Activated T-cell treated with anti-CD3 and anti-CD28 coated beads for 4 hours (primary cell): ENCODE measurements around the gene SRSF3.
"Not testable (repeated sequence)": the region's sequence is repeated elsewhere in the genome, so short reads cannot be mapped to it uniquely, and the experiment has no call there.

Experiments used
- DNase-seq: peaks from one replicate; pipeline ENCODE4 v3.0.0-alpha.2; 2020

Gene SRSF3

DNA sequence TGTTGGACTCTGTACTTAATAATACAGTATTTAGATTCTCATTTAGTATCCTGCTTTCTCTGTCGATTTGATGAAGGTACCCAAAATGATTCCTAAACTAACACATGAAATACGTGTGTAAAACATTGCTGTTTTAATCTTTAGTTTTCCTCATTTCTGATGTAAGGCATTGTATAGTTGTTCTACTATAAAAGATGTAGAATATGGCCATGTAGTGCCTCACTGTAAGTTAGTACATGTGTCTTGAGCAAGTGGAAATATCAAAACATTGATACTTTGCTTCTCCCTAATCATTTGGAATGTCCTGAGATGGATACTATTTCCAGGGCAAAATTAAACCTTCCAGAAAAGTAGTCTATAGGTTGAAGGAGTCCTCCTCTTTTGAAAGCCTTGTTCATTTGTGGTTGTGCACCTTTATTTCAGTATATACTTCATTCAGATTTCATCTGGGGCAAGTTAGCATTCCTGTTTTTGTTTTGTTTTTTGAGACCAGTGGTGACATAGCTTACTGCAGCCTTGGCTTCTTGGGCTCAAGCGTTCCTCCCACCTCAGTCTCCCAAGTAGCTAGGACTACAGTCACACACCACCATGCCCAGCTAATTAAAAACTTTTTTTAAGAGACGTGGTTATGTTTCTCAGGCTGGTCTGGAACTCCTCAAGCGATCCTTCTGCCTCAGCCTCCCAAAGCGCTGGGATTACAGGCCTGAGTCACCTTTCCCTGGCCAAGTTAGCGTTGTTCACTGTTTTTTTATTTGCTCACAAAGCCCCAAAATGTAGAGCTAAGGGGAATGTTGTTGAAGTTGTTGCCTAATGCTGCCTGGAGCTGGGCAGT, 11.6 kb downstream of the SRSF3 start:
- no peak for DNase-seq

DNA sequence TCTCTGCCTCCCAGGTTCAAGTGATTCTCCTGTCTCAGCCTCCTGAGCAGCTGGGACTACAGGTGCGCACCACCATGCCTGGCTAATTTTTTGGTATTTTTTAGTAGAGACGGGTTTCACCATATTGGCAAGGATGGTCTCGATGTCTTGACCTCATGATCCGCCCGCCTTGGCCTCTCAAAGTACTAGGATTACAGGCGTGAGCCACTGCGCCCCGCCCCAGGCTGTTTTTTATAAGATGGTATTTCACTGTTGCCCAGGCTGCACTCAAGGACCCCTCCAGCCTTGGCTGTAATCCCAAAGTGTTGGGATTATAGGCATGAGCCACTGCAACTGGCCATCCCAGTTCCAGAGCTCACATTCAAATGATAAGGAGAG, 13.1 kb downstream of the SRSF3 start:
- not testable (repeated sequence) for DNase-seq

DNA sequence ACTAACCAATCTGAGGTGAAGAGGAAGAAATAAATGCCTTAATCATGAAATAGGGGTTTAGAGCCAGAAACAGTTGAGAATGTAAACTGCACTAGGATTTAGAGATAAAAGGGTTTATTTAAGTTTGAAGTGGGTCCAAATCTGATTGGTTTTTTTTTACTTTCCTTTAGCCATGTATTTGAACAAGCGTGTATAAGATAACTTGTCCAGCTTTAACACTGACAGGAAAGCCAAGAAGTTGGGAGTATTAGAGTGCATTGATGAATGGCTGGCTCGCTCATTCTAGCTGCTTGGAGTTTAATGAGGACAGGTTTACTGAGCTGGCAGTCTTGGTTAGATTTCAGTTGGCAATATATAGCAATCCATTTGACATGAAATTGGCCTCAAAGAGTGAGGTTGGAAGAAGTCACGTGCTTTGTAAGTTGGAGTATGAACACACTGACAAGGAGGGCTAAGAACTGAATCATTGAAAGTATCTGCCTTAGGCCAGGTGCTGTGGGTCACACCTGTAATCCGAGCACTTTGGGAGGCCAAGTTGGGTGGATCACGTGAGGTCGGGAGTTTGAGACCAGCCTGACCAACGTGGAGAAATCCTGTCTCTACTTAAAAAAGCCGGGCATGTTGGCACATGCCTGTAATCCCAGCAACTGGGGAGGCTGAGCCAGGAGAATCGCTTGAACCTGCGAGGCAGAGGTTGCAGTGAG, 13.7 kb downstream of the SRSF3 start:
- DNase-seq = no peak

DNA sequence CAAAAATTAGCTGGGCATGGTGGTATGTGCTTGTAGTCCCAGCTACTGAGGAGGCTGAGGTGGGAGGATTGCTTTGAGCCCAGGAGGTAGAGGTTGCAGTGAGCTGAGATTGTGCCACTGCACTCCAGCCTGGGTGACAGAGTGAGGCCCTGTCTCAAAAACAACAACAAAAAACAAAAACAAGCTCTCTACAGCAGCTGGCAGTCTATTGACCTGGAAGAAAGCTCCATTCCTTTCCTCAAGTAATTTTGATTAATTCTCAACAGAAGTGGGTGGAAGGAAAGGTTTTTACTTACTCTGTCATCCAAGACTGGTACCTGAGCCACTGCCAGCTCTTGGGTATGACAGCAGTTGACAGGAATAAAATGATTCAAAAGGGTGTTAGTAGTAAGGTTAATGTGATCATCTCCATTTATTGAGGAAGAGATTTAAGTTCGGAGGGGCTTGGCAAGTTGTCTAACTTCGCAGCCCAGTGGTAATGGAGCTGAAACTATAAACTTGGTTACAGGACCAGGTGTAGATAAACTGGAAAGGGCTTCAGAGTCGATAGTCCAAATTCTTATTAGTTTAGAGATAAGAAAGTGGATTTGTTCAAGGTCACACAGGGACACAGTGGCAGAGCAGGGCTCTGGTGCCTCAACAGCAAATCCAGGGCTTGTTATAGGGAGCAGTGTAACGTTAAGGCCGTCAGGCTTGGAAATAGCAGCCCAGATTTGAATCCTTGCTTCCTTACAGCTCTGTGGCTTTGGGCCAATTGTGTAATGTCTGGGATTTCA, 14.8 kb downstream of the SRSF3 start:
- no peak for DNase-seq

DNA sequence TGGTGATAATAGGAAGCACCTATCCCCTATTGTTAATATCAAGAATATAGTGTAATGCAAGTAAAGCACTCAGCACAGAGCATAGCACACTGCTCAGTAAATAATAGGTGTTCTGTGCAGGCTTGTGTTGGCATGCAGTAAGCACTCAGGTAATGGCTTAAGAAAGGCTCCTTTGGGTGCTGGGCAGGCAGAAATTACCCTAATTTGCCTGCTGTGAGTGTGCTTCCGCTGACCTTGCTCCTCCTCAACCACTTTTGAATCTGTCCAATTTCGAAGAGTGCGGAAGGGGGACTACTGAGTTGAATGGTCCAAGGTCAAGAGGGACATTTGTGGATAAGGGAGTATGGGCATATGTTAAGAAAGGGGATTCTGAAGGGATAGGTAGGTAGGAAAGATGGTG, 15.4 kb downstream of the SRSF3 start:
- no peak for DNase-seq

DNA sequence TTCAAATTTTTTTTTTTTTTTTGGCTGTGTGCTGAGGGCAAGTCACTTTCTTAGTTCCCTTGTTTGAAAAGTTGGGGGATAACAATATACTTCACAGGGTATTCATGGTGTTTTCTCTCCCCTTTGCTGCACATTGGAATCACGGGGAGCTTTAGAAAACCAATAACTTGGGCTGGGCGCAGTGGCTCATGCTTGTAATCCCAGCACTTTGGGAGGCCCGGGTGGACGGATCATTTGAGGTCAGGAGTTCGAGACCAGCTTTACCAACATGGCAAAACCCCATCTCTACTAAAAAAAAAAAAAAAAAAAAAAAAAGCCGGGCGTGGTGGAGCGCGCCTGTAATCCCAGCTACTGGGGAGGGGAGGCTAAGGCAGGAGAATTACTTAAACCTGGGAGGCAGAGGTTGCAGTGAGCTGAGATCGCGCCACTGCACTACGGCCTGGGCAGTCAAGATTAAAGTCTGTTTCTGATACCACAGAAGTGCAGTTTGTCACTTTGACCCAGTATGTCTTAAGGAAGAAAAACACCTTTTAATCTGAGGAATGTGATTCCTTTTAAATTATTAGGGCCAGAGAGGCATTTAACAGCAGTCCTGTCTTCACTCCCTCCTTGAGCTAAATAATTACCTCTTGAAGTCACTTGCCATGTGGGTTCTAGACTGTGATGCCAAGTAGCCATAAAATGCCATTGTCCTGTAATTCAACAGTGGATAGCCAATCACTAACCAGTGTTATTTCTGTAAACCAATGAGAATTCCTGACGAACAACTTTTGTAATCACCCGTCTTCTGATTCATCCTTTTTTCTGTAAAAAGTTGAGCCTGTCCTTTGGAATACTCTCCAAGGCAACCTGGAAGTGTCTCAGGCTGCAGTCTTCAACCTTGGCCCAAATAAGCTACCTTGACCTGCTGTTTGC, 16.1 kb downstream of the SRSF3 start:
- DNase-seq = no peak

DNA sequence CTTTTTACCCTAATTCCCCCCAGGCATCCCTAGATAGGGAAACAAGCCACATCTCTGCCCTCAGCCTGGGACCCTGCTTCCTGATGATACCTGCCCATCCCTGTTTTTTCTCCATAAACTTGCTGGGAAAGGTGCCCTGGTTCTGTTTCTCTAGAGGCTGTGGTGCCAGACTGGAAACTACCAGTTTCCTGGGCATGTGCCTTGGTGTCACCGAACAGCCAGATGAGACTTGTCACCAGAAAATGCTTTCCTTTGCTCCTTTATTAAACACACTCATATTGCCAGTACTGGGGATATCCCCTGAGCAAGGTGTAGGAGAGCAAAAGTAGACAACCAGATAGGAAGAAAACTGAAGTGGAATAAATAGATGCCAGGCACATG, 16.8 kb downstream of the SRSF3 start:
- DNase-seq = no peak

DNA sequence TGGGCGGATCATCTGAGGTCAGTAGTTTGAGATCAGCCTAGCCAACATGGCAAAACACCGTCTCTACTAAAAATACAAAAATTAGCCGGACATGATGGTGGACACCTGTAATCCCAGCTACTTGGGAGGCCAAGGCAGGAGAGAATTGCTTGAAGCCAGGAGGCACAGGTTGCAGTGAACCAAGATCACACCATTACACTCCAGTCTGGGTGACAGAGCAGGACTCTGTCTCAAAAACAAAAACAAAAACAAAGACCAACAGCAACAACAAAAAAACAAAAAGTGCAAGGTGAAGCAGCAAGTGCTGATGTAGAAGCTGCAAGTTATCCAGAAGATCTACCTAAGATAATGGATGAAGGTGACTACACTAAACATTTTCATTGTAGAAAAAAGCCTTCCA, 17.5 kb downstream of the SRSF3 start:
- not testable (repeated sequence) for DNase-seq

DNA sequence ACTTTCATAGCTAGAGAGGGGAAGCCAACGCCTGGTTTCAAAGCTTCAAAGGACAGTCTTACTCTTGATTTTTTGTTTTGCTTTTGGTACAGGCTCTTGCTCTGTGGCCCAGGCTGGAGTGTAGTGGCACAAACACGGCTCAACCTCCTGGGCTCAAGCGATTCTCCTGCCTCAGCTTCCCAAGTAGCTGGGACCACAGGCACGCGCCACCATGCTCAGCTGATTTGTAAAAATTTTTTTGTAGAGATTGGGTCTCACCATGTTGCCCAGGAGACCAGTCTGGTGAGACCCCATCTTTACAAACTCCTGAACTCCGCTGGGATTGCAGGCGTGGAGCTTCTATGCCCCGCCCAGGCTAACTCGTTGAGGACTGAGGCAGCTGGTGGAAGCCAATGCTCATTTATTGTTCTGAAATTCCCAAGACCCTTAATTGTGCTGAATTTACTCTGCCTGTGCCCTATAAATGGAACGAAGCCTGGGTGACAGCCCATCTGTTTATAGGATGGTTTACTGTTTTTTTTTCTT, 18.0 kb downstream of the SRSF3 start:
- no peak for DNase-seq

DNA sequence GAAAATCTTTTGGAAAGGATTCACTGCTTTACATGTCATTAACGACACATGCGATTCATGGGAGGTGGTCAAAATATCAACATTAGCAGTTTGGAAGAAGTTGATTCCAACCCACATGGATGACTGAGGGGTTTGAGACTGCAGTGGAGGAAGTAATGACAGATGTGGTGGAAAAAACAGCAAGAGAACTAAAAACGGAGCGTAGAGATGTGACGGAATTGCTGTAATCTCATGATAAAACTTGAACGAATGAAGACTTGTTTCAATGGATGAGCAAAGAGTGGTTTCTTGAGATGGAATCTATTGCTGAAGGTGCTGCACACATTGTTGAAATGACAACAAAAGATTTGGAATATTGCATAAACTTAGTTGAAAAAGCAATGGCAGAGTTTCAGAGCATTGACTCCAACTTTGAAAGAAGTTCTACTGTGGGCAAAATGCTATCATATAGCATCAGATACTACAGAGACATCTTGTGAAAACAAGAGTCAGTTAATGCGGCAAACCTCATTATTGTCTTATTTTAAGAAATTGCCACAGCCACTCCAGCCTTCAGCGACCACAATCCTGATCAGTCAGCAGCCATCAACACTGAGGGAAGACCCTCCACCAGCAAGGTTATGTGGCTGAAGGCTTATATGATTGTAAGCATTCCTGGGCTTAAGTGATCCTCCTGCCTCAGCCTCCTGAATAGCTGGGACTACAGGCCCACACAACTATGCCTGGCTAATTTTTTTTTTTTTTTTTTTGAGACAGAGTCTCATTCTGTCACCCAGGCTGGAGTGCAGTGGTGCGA, 19.2 kb downstream of the SRSF3 start:
- no peak for DNase-seq

DNA sequence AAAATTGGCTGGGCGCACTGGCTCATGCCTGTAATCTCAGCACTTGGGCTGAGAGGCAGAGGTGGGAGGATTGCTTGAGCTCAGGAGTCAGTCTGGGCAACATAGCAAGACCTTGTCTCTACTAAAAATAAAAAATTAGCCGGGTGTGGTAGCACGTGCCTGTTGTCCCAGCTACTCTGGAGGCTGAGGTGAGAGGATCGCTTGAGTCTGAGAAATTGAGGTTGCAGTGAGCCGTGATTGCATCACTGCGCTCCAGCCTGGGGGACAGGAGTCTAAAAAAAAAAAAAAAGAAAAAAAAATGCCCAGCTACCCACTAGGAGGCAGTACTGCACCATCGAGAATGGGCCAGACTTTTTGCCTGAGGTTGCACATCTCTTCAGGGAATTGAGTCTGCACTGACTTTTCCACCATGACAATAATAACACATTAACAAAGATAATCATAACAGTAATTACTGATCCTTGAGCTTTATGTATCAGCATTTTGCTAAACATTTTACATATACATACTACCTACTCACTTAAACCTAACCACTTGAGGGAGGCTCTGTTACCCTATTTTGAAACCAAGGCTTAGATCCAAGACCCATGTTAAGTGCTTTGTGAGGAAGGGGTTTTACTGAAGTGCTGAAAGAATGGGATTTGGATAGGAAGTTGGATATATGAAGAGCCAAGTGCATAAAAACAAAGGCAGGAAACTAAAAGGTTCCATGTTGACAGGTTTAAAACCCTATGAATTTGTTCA, 21.0 kb downstream of the SRSF3 start:
- peak; percentile 23 for DNase-seq

DNA sequence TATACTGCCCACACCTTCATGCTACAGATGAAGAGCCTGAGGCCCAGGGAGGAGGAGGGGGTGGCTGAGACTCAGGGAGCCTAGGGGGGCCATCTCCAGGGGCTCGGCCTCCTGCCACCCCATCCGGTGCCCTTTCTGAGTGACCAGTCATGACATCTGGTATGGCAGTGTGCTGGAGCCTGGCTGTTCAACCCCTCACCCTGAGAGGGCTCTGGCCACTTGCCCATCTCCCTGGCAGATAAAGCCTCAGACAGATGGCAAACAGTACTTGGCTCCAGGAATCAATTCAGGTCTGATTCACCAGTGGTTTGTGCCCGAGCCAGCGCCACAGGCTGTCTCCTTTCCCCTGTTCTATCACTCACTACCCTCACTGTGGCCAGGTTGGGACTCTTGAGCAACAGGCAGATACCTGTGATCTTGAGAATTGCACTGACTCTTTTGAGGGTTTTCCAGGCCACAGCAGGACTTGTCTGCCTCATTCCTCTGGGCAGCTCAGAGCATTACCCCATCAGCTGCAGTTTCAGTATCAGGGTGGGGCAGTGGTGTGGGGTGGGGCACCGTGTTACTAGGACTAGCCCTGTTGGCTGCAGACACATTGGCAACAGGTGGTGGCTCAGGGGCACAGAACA, 22.8 kb downstream of the SRSF3 start:
- DNase-seq = no peak

DNA sequence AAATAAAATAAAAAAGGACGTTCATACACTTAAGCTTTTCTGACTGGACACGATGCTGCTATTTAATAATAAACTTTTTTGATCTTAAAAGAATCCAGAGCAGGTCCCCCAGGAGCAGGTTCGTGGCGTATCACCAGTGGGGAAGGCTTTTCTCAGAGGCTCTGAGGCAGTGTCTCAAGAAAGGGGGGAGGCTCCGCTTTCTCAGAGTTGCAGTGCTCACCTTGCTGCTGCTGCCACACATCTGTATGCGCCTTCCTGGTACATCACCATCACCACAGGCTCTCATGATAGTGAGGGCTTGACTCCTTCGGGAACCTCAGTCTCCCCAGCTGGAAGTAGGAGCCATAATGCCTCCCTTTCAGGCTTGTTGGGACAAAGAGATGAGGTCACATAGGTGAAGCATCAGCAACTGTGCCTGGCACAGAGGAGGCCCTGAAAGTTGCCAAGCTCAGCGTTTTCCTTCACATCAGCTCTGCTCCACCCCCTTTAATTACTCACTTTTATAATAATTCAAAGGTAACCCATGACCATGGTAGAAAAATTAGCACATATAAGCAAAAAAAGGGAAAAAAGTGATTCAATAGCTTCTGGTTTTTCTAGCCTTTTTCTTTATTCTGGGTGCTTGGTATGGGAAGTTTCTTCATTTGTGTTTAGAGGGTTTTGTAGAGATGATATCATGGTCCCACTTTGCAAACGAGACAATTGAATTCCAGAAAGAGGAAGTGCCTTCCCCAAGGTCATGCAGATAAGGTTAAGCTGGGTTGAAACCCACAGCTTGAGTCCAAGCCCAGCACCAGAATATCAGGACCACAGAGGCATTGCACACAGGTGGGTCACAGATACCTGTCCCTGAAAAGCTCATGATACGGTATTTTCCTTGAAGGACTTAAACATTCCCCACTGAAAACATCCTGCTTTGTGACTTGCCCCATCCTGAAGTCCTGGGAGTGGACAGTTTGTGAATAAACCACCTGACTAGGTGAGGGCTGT, 24.5 kb downstream of the SRSF3 start:
- no peak for DNase-seq

DNA sequence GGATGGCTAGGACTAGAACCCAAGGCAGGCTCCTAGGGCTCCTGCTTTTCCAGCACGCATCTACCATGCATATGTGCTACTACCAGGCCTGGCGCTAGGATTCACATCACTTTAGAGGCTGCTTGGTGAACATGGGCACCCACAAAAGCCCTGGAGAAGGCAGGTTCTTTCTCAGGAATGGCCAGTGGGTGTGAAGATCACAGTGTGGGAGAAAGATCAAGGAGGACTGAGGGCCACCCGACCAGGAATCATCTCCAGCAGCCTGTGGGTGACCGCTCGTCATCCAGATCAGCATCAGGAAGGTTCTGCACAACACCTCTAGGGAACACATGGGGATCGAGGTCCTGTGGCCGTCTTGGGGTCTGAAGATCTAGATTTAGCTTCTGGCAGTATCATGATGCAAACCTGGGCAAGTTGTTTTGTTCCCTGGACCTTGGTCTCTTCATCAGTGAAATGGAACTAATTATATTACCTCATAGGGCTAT, 27.3 kb downstream of the SRSF3 start:
- DNase-seq = no peak

DNA sequence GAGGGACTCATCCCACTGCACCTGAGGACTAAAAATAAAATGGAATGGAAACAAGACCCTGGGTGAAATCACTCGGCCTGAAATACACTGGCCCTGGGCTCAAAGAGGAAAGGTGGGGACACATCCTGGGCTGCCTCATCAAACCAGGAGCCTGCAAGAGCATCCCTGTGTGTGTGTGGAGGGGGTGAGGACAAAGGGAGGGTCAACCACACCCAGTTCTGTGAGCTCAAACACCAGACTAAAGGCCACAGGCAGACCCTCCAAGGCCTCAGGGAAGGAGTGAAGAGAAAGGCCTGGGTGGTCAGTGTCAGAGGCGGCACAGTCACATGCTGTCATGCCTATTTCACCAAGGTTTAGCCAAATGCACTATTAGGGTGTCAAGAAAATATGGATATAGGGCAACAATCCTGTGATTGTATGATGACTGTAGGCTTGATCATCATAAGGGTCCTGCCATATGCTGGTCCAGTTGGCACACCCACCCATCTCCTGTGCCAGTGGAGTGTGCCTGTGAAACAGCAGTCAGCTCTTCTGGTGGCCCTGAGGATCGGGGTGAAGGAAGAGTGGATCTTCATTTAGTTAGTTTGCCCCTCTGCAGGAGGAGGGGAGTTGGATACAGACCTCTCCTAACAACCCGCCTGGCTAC, 28.9 kb downstream of the SRSF3 start:
- no peak for DNase-seq

DNA sequence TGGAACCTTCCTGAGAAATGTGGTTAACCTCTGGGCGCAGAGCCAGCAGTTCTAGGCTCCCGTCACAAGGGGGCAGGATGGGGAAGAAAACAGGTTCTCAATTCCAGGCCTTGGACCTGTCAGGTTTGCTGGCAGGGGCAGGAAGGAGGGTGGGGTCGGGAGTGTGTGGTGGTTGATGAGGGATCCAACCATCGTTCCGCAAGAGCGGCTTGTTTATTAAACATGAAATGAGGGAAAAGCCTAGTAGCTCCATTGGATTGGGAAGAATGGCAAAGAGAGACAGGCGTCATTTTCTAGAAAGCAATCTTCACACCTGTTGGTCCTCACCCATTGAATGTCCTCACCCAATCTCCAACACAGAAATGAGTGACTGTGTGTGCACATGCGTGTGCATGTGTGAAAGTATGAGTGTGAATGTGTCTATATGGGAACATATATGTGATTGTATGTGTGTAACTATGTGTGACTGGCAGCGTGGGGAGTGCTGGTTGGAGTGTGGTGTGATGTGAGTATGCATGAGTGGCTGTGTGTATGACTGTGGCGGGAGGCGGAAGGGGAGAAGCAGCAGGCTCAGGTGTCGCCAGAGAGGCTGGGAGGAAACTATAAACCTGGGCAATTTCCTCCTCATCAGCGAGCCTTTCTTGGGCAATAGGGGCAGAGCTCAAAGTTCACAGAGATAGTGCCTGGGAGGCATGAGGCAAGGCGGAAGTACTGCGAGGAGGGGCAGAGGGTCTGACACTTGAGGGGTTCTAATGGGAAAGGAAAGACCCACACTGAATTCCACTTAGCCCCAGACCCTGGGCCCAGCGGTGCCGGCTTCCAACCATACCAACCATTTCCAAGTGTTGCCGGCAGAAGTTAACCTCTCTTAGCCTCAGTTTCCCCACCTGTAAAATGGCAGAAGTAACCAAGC, 29.6 kb downstream of the SRSF3 start:
- peak; percentile 76 for DNase-seq
